ENCODE results near the gene IL12RB1. TPM values are rescaled to one million over a fixed set of nuclear protein-coding genes. Genes with fewer than 3 reads are reported as not detected.

The IL12RB1 gene
- total and polyA plus RNA-seq, 2 of the 13 experiments (the other 11 are each of a cell fraction or from before 2014, with no cell fraction given): 0.03 to 0.04 TPM

DNA sequence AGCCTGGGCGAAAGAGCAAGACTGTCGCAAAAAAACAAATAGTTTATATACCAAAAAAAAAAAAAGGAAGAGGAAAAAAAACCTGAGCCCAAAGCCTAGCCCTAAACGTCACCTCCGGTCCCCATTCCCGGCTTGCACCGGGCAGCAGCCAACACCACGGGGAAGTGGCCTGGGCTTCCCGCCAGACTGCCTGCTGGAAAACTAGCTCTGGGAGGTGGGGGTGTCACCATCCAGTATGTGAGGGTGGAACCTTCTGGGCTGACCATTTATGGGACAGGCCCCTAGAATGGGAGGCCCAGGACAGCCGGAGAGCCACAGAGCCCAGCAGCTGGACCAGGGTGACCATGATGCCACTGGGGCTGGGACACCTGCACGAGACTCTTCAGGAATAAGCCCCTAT lies 37.3 kb downstream of the IL12RB1 start:
- Histone ChIP-seq H2AFZ (ENCODE audit: low read length) (no peak overlapping the region), H4K20me1 (ENCODE audit: insufficient read depth, low read length) (no peaks in the 10 kb centered on the region), H3K4me1 (ENCODE audit: insufficient read depth, low read length) (peaks cover 22% of the 10 kb centered on the region), H3K27ac (ENCODE audit: extremely low read length, insufficient read depth, low read length) (no peak overlapping the region), H3K27me3 (ENCODE audit: control insufficient read depth in 1 of 2, insufficient read depth in 2 of 2, low read length in 2 of 2) (peaks cover 0 to 19% of the 10 kb centered on the region in 2 experiments; a peak in 3 of 5 replicates), H3K4me2 (ENCODE audit: low read depth, low read length) (no peak overlapping the region), H3K79me2 (ENCODE audit: insufficient read depth, low read length) (no peaks in the 10 kb centered on the region), H3K36me3 (replicated peaks in 1 of 2; ENCODE audit: control insufficient read depth in 1 of 2, insufficient read depth in 2 of 2, low read length in 2 of 2) (no peaks in the 10 kb centered on the region), H3K4me3 (replicated peaks in 1 of 3; ENCODE audit: insufficient read depth in 1 of 3, low read depth in 2 of 3, low read length in 3 of 3) (no peak overlapping the region), H3K9me3 (ENCODE audit: low read length) (no peaks in the 10 kb centered on the region), H3K9ac (ENCODE audit: insufficient read depth, low read depth, low read length) (no peak overlapping the region)
- ChIA-PET POLR2A (no interaction called here), CTCF (ENCODE audit: low intra/inter-chr PET ratio, low total read pairs) (no interaction called here)
- BruUV-seq (replicated peaks): no TSS peak
- ATAC-seq (no peak), FAIRE-seq (no peak), DNase-seq (ENCODE audit: low spot score) (no peak)
- in situ Hi-C loops (cut with HindIII; ENCODE audit: extremely low pct_ligation_motif_present, low pct_unique_long_range_greater_than_20kb): no loop called here
- TF ChIP-seq ZNF143 (CRISPR knock-in tag; IDR thresholded peaks at IDR 0.05) (peak; percentile 67), GABPB1 (CRISPR knock-in tag; IDR thresholded peaks at IDR 0.05) (peak; percentile 51; the same call in 1 of the 2 replicates), GABPA (IDR thresholded peaks at IDR 0.05; ENCODE audit: low read depth, low read length) (0 out of 2 replicates have a peak, but pooled peaks have one; percentile 11), GABPA (CRISPR knock-in tag; IDR thresholded peaks at IDR 0.05; ENCODE audit: low read depth) (peak; percentile 62; the same call in 1 of the 2 replicates), CAMTA2 (CRISPR knock-in tag; IDR thresholded peaks at IDR 0.05; ENCODE audit: borderline replicate concordance) (no peak), ZBTB21 (CRISPR knock-in tag; IDR thresholded peaks at IDR 0.05) (no peak)
- TF ChIP-seq, protein P1, sequence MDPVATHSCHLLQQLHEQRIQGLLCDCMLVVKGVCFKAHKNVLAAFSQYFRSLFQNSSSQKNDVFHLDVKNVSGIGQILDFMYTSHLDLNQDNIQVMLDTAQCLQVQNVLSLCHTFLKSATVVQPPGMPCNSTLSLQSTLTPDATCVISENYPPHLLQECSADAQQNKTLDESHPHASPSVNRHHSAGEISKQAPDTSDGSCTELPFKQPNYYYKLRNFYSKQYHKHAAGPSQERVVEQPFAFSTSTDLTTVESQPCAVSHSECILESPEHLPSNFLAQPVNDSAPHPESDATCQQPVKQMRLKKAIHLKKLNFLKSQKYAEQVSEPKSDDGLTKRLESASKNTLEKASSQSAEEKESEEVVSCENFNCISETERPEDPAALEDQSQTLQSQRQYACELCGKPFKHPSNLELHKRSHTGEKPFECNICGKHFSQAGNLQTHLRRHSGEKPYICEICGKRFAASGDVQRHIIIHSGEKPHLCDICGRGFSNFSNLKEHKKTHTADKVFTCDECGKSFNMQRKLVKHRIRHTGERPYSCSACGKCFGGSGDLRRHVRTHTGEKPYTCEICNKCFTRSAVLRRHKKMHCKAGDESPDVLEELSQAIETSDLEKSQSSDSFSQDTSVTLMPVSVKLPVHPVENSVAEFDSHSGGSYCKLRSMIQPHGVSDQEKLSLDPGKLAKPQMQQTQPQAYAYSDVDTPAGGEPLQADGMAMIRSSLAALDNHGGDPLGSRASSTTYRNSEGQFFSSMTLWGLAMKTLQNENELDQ (CRISPR knock-in tag; IDR thresholded peaks at IDR 0.05; ENCODE audit: borderline replicate concordance): no peak
- TF ChIP-seq, protein P2, sequence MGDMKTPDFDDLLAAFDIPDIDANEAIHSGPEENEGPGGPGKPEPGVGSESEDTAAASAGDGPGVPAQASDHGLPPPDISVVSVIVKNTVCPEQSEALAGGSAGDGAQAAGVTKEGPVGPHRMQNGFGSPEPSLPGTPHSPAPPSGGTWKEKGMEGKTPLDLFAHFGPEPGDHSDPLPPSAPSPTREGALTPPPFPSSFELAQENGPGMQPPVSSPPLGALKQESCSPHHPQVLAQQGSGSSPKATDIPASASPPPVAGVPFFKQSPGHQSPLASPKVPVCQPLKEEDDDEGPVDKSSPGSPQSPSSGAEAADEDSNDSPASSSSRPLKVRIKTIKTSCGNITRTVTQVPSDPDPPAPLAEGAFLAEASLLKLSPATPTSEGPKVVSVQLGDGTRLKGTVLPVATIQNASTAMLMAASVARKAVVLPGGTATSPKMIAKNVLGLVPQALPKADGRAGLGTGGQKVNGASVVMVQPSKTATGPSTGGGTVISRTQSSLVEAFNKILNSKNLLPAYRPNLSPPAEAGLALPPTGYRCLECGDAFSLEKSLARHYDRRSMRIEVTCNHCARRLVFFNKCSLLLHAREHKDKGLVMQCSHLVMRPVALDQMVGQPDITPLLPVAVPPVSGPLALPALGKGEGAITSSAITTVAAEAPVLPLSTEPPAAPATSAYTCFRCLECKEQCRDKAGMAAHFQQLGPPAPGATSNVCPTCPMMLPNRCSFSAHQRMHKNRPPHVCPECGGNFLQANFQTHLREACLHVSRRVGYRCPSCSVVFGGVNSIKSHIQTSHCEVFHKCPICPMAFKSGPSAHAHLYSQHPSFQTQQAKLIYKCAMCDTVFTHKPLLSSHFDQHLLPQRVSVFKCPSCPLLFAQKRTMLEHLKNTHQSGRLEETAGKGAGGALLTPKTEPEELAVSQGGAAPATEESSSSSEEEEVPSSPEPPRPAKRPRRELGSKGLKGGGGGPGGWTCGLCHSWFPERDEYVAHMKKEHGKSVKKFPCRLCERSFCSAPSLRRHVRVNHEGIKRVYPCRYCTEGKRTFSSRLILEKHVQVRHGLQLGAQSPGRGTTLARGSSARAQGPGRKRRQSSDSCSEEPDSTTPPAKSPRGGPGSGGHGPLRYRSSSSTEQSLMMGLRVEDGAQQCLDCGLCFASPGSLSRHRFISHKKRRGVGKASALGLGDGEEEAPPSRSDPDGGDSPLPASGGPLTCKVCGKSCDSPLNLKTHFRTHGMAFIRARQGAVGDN (CRISPR knock-in tag; IDR thresholded peaks at IDR 0.05): peak; percentile 52
- intact Hi-C loops (cut with micrococcal nuclease; ENCODE audit: unreplicated experiment): no loop called here
- 14% methylated on average over 7 of the region's 10 CpGs for whole genome bisulfite sequencing (ENCODE audit: low lambda C conversion rate)
